OCI-LY3 (cell line): Measurements from ENCODE around the gene DTX3.

Experiments used
- H2AFZ ChIP-seq: fragments of 200-600, 300-600 bp; shearing (Covaris generic); 2 replicates; pipeline ENCODE4 v1.6.0; 2014; ENCODE audit warnings: antibody characterized with exemption, low read depth, low read length
- H3K27ac ChIP-seq: fragments of 200-600, 300-600 bp; sonication (generic); 2 replicates; pipeline ENCODE4 v1.5.1; 2014; ENCODE audit warnings: mild to moderate bottlenecking, low read length, moderate library complexity, mixed read lengths
- H3K27me3 ChIP-seq: fragments of 200-600, 300-600 bp; sonication (generic); 2 replicates; pipeline ENCODE4 v1.6.1; 2014; ENCODE audit warnings: low read depth, low read length, mixed read lengths
- H3K36me3 ChIP-seq: fragments of 200-600, 300-600 bp; sonication (generic); replicated peaks from 2 replicates; pipeline ENCODE3; 2014; ENCODE audit warnings: low read depth, low read length, mixed read lengths
- H3K4me1 ChIP-seq: fragments of 300-600, 200-600 bp; sonication (generic); 2 replicates; pipeline ENCODE4 v1.6.1; 2014; ENCODE audit warnings: low read length, mixed read lengths
- H3K4me2 ChIP-seq: fragments of 200-600, 300-600 bp; sonication (generic); 2 replicates; pipeline ENCODE4 v1.6.1; 2014; ENCODE audit warnings: low read length, mixed read lengths
- H3K4me3 ChIP-seq: fragments of 300-600, 200-600 bp; sonication (generic); 2 replicates; pipeline ENCODE4 v1.5.1; 2014; ENCODE audit warnings: antibody characterized with exemption, mild to moderate bottlenecking, low read length, moderate library complexity
- H3K79me2 ChIP-seq: fragments of 300-600, 200-600 bp; shearing (Covaris generic); 2 replicates; pipeline ENCODE4 v1.6.1; 2014; ENCODE audit warnings: mild to moderate bottlenecking, low read length, mixed read lengths
- H3K9ac ChIP-seq: fragments of 300-600, 200-600 bp; shearing (Covaris generic); 2 replicates; pipeline ENCODE4 v1.6.0; 2014; ENCODE audit warnings: mild to moderate bottlenecking, low read length, moderate library complexity
- H3K9me3 ChIP-seq: fragments of 200-600, 300-600 bp; shearing (Covaris generic); 2 replicates; pipeline ENCODE4 v1.6.1; 2014; ENCODE audit warnings: low read length, mixed read lengths; ENCODE audit not compliant: insufficient read depth
- H4K20me1 ChIP-seq: fragments of 200-600, 300-600 bp; sonication (generic); 2 replicates; pipeline ENCODE4 v1.6.1; 2016; ENCODE audit warnings: low read length, mixed read lengths; ENCODE audit not compliant: insufficient read depth
- CTCF ChIP-seq: fragments of 200-600, 300-600 bp; sonication (generic); IDR thresholded peaks from 2 replicates; pipeline ENCODE4 v1.5.1; 2014; ENCODE audit warnings: antibody characterized with exemption, low read length, low read depth
- EZH2phosphoT487 ChIP-seq: fragments of 200-600 bp; shearing (Covaris generic); IDR thresholded peaks from 2 replicates; pipeline ENCODE4 v1.6.1; 2018; ENCODE audit warnings: antibody characterized with exemption, mixed run types, low read depth

DTX3 gene

GRCh38 chr12:57593187-57593586 lies 11.4 kb upstream of the DTX3 start:
- Histone ChIP-seq H3K9me3 (no peaks in the 10 kb centered on the region), H3K79me2 (peaks cover 17% of the 10 kb centered on the region), H3K4me3 (no peak overlapping the region), H2AFZ (no peak overlapping the region), H3K4me1 (peaks cover 17% of the 10 kb centered on the region), H3K27ac (no peak overlapping the region), H3K27me3 (peaks cover 2% of the 10 kb centered on the region; the same call in 1 of the 2 replicates), H3K9ac (no peak overlapping the region), H3K4me2 (no peak overlapping the region), H4K20me1 (no peaks in the 10 kb centered on the region), H3K36me3 (no peaks in the 10 kb centered on the region)
- TF ChIP-seq CTCF, result no peak
- no peak for TF ChIP-seq EZH2phosphoT487

- Histone ChIP-seq H3K9ac (no peak overlapping the region), H3K4me3 (no peak overlapping the region), H3K27me3 (no peaks in the 10 kb centered on the region), H2AFZ (no peak overlapping the region), H3K27ac (no peak overlapping the region), H3K4me2 (no peak overlapping the region), H4K20me1 (no peaks in the 10 kb centered on the region), H3K79me2 (peaks cover 6% of the 10 kb centered on the region), H3K36me3 (peaks cover 7% of the 10 kb centered on the region), H3K9me3 (no peaks in the 10 kb centered on the region), H3K4me1 (peaks cover 8% of the 10 kb centered on the region)
- TF ChIP-seq CTCF, result no peak
- no peak for TF ChIP-seq EZH2phosphoT487
Measured at GRCh38 chr12:57600395-57600794, 4.2 kb upstream of the DTX3 start.

DNA sequence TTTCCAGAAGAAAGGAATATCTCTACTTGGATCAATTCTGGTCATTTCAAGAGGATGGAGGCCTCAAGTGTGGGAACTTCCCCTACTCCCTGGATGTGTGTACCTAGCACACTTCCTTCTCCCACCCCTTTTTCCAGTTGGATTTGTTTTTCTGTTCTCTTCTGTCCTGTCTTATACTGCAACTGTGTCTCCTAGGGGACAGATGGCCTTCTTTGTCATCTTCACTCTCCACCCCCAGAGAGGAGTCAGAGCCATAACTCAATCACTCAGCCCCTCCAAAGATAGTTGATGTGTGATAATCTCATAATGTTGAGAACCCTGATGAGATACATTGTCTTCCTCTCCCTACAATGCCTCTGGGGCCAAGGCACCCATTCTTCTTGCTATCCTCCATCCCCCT lies 2.1 kb upstream of the DTX3 start:
- no peak overlapping the region for H3K4me2 ChIP-seq
- peaks cover 7% of the 10 kb centered on the region for H3K36me3 ChIP-seq
- H3K4me3 ChIP-seq, result no peak overlapping the region
- no peaks in the 10 kb centered on the region for H3K27me3 ChIP-seq
- H4K20me1 ChIP-seq, result no peaks in the 10 kb centered on the region
- no peak overlapping the region for H2AFZ ChIP-seq
- H3K4me1 ChIP-seq, result peaks cover 13% of the 10 kb centered on the region
- peaks cover 11% of the 10 kb centered on the region for H3K79me2 ChIP-seq
- H3K9ac ChIP-seq, result no peak overlapping the region
- no peak overlapping the region for H3K27ac ChIP-seq
- TF ChIP-seq EZH2phosphoT487, result no peak
- no peak for TF ChIP-seq CTCF
- H3K9me3 ChIP-seq, result no peaks in the 10 kb centered on the region

DNA sequence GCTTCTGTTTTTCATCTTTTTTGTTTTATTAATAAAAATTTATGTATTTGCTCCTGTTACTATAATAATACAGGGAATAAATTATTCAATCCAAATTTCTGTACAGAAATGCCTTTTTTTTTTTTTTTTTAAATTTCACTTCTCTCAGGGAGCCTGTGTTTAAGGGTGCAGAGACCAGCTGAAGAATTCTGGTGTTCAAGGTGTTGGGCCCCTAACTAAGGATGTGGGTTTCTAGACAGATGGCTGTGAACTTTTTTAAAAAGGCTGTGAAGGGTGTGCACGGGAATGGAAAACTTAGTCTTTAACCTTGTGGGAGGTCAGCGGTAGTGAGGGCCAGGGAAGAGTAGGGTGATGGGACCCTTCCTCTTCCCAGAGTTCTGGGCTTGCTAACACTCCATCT lies 1.3 kb upstream of the DTX3 start:
- no peaks in the 10 kb centered on the region for H4K20me1 ChIP-seq
- no peak for TF ChIP-seq CTCF
- TF ChIP-seq EZH2phosphoT487, result no peak
- H3K36me3 ChIP-seq, result peaks cover 7% of the 10 kb centered on the region
- H3K9ac ChIP-seq, result no peak overlapping the region
- no peak overlapping the region for H3K4me3 ChIP-seq
- no peak overlapping the region for H3K4me2 ChIP-seq
- no peak overlapping the region for H3K27ac ChIP-seq
- peaks cover 13% of the 10 kb centered on the region for H3K4me1 ChIP-seq
- H2AFZ ChIP-seq, result no peak overlapping the region
- peaks cover 11% of the 10 kb centered on the region for H3K79me2 ChIP-seq
- no peaks in the 10 kb centered on the region for H3K9me3 ChIP-seq
- no peaks in the 10 kb centered on the region for H3K27me3 ChIP-seq
